Spinal cord (tissue), 10 donors: ENCODE measurements around the gene NMNAT2. TPM values are rescaled to one million over a fixed set of nuclear protein-coding genes. Genes with fewer than 3 reads are reported as not detected.
A peak's percentile ranks its signal among the peaks of the same experiment; 100 is the strongest.

Source experiments
- DNase-seq, 6 donors: peaks; one replicate each; pipeline versions ENCODE4 v3.0.0 to v3.0.0-alpha.2; 2013 to 2015; ENCODE audit warnings: low spot score in 6 of 6, low read depth in 4 of 6
- H3K27ac ChIP-seq: one replicate; pipeline ENCODE4 v1.5.1; 2013; ENCODE audit warnings: low read depth, low read length, control low read depth
- H3K27me3 ChIP-seq: one replicate; pipeline ENCODE4 v1.6.1; 2013; ENCODE audit warnings: low read length; ENCODE audit not compliant: control insufficient read depth, insufficient read depth
- H3K36me3 ChIP-seq: one replicate; pipeline ENCODE4 v1.6.1; 2013; ENCODE audit warnings: low read length; ENCODE audit not compliant: control insufficient read depth, insufficient read depth
- H3K4me1 ChIP-seq: one replicate; pipeline ENCODE4 v1.6.1; 2013; ENCODE audit warnings: low read length; ENCODE audit not compliant: control insufficient read depth, insufficient read depth
- H3K4me3 ChIP-seq: one replicate; pipeline ENCODE4 v1.5.1; 2013; ENCODE audit warnings: low read depth, low read length, control low read depth
- H3K9me3 ChIP-seq: one replicate; pipeline ENCODE4 v1.6.1; 2013; ENCODE audit warnings: low read length; ENCODE audit not compliant: control insufficient read depth, insufficient read depth
- WGBS: methylation state at CpG from one replicate; pipeline ENCODE4 v1.1.5; 2013; ENCODE audit warnings: missing lambda C conversion rate; ENCODE audit not compliant: insufficient coverage; 5-methylcytosine and 5-hydroxymethylcytosine counted together
- polyA plus RNA-seq, 2 donors: library from polyadenylated mRNA; unstranded; fragments of 120-200 nt; gene quantifications; one replicate each; pipeline ENCODE4 v1.2.1, GENCODE V29; 2013; ENCODE audit not compliant: insufficient read length in 2 of 2
- total RNA-seq, 2 donors: library from RNA; depleted of rRNA in 1 of 2; stranded (reverse); fragments of 120-200 nt in 1 of 2; fragments of >200 nt in 1 of 2; gene quantifications; one replicate each; pipeline versions ENCODE4 v1.2.3 to v1.2.4, GENCODE V29; 2013 to 2014
- donor health status: healthy.

Gene NMNAT2
- total and polyA plus RNA-seq, 4 donors, result 20.8 to 65.9 (median 45.4) TPM

DNA sequence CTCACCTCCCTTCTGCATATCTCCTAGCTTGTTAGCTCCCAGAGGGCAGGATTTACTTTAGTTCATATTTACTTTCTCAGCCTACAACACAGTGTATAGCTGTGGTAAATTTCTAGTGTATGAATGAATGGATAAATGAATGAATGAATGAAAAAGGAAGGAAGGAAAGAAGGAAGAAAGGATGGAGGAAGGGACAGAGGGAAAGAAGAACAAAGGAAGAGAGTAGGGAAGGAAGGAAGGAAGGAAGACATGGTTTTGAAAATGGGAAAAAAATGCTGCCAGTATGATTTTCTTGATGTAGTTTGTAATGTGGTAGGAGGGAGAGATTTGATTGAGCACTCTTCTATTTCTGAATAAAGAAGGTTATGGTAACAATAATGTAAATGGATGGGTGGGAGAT lies 185.1 kb downstream of the NMNAT2 start:
- Histone ChIP-seq H3K9me3 (no peaks in the 10 kb centered on the region), H3K36me3 (no peaks in the 10 kb centered on the region), H3K4me1 (no peaks in the 10 kb centered on the region), H3K27me3 (no peaks in the 10 kb centered on the region), H3K27ac (no peak overlapping the region), H3K4me3 (no peak overlapping the region)
- DNase-seq, result no peak

DNA sequence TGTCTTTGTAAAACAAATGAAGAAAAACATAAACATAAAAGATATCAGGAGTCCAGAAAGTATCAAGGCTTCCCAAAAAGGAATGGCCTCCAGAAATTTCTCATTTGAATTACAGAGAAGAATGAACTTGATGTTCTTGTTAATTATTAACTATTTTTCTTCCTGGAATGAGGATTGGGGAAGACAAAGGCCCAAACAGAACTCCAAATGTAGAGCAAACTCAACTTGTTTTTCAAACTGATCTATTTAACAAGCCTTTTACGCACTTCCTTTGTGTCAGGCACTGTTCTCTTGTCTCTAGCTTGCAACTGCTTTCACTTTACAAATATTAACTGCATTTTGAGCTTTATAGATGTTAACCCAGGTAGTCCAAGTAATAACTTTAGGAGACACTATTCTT lies 186.6 kb downstream of the NMNAT2 start:
- Histone ChIP-seq H3K4me3 (no peak overlapping the region), H3K27me3 (no peaks in the 10 kb centered on the region), H3K4me1 (no peaks in the 10 kb centered on the region), H3K9me3 (no peaks in the 10 kb centered on the region), H3K27ac (no peak overlapping the region), H3K36me3 (no peaks in the 10 kb centered on the region)
- no CpG with 5 or more reads among the region's 1 CpG for WGBS
- DNase-seq, result no peak

DNA sequence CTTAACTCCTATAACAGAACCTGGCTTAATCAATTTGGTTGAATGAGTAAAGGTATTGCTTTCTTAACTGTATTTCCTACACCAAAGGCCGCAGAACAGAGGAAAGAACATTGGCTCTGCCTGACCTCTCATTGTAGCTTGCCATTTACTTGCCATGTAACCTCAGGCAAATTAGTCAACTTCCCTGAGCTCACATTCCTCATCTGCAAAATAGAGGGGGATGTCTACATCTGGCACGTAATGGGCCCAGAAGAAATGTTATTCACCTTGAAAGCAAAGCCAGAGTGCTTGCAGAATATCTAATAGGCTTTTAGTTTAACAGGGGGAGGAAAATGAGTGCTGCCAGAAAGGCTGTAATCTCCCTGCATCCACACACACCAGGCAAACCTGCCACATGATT lies 187.8 kb downstream of the NMNAT2 start:
- WGBS, result 100% methylated on average over 1 of the region's 2 CpGs
- H3K36me3 ChIP-seq, result no peaks in the 10 kb centered on the region
- no peaks in the 10 kb centered on the region for H3K27me3 ChIP-seq
- DNase-seq, result peak in 1 of 6 donors; percentile 55
- H3K9me3 ChIP-seq, result no peaks in the 10 kb centered on the region
- no peak overlapping the region for H3K4me3 ChIP-seq
- no peak overlapping the region for H3K27ac ChIP-seq
- no peaks in the 10 kb centered on the region for H3K4me1 ChIP-seq

DNA sequence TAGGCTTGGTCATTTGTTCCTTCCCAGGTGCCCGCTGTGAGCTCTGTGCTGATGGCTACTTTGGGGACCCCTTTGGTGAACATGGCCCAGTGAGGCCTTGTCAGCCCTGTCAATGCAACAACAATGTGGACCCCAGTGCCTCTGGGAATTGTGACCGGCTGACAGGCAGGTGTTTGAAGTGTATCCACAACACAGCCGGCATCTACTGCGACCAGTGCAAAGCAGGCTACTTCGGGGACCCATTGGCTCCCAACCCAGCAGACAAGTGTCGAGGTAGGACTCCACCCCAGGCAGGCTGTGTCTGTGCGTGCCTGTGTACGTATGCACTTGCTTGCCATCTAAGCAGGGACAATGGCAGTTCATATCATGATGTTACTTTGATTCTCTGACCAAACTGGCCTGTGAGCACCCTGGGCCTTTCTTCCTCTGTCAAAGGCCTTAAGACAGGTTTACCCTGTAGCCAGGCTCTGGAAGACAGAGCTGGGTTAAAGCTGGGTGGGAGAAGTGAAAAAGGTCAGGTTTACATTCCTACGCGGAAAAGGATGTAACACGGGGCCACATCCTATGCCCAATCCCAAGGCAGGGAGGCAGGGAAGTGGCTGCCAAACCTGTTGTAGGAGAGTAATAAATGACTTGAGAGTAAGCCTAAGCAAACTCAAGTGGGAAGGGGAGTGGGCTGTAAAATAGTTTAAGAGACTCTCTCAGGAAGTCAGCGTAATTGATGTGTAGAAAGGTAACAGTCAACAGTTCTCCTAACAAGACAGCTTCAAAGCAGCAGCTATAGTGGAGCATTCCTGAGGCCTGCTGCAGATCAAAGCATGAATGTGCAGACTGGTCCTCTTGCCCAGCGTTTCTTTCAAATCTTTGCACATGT lies 189.6 kb downstream of the NMNAT2 start:
- no peaks in the 10 kb centered on the region for H3K27me3 ChIP-seq
- H3K4me1 ChIP-seq, result no peaks in the 10 kb centered on the region
- DNase-seq, result no peak
- no peaks in the 10 kb centered on the region for H3K9me3 ChIP-seq
- H3K27ac ChIP-seq, result no peak overlapping the region
- WGBS, result 83% methylated on average over 13 of the region's 13 CpGs
- no peaks in the 10 kb centered on the region for H3K36me3 ChIP-seq
- no peak overlapping the region for H3K4me3 ChIP-seq

DNA sequence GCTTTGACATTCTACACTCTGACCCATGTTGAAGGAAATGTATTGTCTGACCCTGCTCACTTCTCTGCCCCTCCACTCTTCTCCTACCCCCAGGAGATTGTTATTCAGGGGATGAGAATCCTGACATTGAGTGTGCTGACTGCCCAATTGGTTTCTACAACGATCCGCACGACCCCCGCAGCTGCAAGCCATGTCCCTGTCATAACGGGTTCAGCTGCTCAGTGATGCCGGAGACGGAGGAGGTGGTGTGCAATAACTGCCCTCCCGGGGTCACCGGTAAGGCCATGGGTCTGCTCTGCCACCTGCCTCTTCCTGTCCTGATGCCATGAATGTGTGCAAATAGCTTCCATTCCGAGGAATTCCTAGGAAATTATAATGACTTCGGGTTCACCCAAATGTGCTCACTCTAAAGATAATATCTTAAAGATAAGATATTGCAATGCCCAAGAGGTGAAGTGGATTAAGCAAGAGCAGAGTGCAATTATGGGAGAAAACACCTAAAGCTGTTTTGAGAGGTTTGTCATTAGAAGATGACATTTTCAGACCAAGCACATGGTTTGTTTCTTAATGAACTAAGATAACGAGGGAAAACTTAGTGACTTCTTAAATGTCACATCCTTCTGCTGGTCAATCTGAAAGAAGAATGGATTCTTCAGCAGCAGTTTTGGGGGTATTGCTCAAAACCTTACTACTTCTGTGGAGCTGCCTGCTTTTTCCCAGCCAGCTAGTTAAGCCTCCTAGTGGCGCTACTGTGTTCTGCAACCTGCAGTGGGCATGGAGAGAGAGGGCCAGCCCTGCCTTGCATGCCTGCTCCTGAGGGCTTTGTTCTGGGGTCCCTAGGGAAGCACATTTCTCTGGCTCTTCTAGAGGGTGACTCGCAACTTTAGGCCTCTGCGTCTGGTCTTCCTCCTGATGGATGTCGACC lies 190.5 kb downstream of the NMNAT2 start:
- Histone ChIP-seq H3K4me1 (no peaks in the 10 kb centered on the region), H3K27me3 (no peaks in the 10 kb centered on the region), H3K27ac (no peak overlapping the region), H3K9me3 (no peaks in the 10 kb centered on the region), H3K36me3 (no peaks in the 10 kb centered on the region), H3K4me3 (no peak overlapping the region)
- WGBS, result 81% methylated on average over 14 of the region's 16 CpGs
- peak in 1 of 6 donors; percentile 35 for DNase-seq

DNA sequence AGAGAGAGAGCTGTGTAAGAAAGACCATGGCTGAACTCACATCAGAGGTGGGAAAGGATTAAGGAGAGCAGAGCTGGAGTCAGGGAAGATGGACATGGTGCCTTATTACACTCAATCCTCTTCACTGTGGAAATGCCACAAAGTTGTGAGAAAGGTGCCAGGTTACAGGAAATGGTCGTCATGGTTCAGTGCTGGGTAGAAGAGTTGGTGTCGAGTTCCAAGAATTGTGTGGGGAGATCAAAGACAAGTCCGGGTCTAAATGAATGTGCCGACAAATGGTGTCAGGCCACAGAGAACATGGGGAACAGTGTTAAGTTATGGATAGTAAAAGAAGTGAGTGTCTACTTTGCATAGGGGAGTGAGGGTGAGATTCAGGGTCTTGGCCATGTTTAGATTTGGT lies 191.2 kb downstream of the NMNAT2 start:
- Histone ChIP-seq H3K4me3 (no peak overlapping the region), H3K27ac (no peak overlapping the region), H3K27me3 (no peaks in the 10 kb centered on the region), H3K9me3 (no peaks in the 10 kb centered on the region), H3K36me3 (no peaks in the 10 kb centered on the region), H3K4me1 (no peaks in the 10 kb centered on the region)
- WGBS, result 58% methylated on average over 4 of the region's 4 CpGs
- DNase-seq, result no peak

DNA sequence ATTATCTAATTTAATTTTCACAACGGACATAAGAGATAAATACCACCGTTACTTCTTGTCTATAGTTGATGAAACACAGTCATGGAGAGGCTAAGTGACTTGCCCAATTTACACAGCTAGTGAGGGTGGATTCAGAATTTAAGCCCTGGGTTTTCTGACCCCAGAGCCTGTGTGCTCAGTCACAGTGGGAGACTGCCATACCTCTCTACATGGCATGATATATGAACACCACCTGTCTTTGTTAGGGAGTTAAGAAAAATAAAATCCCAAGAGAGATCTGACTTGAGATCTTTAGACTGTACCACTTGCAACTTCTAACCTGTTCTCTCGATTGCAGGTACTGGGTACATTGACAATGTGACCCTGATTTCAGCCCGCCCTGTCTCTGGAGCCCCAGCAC lies 191.8 kb downstream of the NMNAT2 start:
- Histone ChIP-seq H3K36me3 (no peaks in the 10 kb centered on the region), H3K4me1 (no peaks in the 10 kb centered on the region)
- 90% methylated on average over 2 of the region's 4 CpGs for WGBS

DNA sequence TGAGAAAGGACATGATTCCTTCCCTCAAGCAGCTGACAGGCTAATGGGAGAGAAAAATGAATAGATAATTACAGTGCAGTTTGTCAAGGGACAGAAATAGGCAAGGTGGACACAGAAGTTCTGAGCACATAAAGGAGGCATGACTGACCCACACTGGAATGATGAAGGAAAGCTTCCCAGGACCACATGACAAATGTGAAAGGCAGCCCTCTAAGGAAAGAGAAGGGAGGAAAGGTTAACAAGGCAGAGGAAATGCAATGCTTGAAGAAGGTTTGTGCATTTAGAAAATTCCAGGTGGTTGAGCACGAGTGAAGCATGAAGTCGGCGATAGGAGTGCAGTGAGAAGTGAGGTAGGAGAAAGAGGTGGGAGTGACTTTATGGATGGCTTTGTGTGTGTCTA lies 194.7 kb downstream of the NMNAT2 start:
- Histone ChIP-seq H3K4me3 (no peak overlapping the region), H3K27me3 (no peaks in the 10 kb centered on the region), H3K4me1 (peaks cover 6% of the 10 kb centered on the region), H3K36me3 (no peaks in the 10 kb centered on the region), H3K27ac (no peak overlapping the region), H3K9me3 (no peaks in the 10 kb centered on the region)
- 85% methylated on average over 3 of the region's 3 CpGs for WGBS
- no peak for DNase-seq

More for the DNA sequence above, 191.8 kb downstream of the NMNAT2 start:
- no peaks in the 10 kb centered on the region for H3K9me3 ChIP-seq
- no peak overlapping the region for H3K27ac ChIP-seq
- DNase-seq, result no peak
- H3K4me3 ChIP-seq, result no peak overlapping the region
- no peaks in the 10 kb centered on the region for H3K27me3 ChIP-seq

DNA sequence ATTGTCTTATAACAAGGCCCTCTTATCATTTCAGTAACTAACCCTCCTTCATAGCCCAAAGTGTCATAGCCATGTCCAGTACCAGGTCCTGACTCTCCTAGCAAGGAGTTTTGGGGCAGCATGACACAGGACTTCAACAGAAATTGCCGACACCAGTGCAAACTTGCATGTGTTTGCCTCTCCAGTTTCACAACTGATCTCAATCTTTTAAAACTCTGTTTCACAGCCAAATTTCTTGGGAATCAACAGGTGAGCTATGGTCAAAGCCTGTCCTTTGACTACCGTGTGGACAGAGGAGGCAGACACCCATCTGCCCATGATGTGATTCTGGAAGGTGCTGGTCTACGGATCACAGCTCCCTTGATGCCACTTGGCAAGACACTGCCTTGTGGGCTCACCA lies 195.3 kb downstream of the NMNAT2 start:
- Histone ChIP-seq H3K4me1 (peaks cover 12% of the 10 kb centered on the region), H3K27me3 (no peaks in the 10 kb centered on the region), H3K4me3 (no peak overlapping the region), H3K27ac (no peak overlapping the region), H3K9me3 (no peaks in the 10 kb centered on the region), H3K36me3 (no peaks in the 10 kb centered on the region)
- no peak for DNase-seq
- 98% methylated on average over 3 of the region's 3 CpGs for WGBS
